ENCODE measurements around the gene SLC8A1.
A peak's percentile ranks its signal among the peaks of the same experiment; 100 is the strongest.

Gene SLC8A1

DNA sequence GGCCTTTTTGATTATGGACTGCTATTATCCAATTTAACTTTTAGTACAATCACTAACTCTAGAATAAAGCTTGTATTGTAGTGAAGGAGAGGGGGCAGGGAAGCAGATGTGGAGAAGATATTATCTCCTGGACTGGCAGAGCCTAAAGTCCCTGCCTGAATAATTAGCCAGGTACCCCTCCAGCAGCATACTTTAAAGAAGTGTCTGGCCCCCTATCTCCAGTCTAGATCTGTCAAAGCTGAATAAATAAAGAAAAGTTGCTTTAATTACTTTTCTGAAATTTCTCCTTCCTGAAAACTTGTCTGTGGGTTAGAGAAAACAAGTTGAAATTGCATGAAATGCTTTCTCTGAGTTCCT is 258.2 kb downstream of the SLC8A1 start:
- DNase-seq: no peak

DNA sequence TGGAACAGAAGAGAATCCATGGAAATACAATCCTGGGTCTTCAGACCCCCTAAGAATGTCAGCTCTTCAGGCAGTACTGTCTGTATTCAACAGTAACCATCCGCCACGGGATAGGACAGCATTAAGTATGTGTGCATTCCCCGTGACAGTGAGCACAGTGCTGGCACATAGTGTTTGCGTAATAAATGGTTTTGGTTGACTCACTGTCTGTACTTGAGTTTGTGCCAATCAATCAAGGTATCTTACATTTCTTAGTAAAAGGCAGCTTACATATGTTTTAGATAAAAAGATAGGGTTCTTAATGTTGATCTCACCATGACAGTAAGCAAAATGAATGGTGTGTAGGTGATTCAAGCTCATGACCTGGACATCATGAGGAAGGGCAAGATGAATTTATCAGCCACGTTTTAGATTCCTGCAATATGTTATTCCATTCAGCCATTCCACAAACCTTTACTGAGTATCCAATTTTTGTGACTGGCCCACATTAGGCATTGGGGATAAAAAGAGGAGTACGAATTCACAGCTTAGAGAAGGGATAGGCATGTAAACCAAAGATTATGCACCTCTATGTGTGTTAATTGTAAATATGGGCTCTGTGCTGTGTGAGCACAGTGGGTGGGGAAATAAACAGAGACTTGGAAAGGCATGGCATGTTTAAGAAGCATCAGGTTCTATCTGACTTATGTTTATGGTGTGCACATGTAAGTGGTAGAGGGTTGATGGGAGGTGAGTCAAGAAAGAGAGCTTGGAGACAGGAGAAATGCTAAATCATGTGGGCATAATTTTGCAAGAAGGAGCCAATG is 258.8 kb downstream of the SLC8A1 start:
- no peak for DNase-seq

DNA sequence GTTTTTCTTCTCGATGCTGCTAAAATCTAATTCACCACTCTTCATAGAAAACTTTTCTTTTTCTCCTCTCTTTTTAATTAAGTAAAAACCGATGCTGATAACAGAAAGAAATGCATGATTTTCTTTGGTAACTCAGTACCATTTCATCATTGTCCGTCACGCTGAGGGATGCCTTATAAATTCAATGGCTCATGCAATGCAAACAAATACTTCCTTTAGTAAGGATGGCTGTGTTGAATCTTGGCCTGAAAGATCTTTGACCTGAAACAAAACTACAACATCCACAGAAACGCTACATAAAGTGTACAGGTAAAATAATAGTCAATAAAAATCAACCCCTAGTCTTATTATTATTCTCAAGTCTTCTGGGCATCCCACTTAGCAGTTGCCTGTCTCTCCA is 261.4 kb downstream of the SLC8A1 start:
- DNase-seq: no peak

DNA sequence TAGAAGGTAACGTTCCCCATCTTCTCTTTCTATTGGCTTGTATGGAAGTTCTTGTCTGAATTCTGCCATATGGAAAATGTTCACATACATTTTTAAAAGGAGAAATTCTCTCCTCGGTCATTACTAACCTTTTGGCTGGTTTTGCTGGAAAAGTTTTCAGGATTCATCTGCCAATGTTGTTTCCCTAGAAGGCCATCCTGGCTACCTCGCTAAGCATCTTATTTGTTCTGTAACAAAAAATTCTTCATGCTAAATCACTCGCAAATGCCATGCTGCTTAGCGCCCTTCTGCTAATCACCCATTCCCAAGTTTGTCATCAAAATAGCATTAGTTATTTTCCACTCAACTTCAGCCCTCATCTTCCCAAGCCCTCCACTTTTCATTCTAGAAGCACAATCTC is 262.0 kb downstream of the SLC8A1 start:
- no peak for DNase-seq

DNA sequence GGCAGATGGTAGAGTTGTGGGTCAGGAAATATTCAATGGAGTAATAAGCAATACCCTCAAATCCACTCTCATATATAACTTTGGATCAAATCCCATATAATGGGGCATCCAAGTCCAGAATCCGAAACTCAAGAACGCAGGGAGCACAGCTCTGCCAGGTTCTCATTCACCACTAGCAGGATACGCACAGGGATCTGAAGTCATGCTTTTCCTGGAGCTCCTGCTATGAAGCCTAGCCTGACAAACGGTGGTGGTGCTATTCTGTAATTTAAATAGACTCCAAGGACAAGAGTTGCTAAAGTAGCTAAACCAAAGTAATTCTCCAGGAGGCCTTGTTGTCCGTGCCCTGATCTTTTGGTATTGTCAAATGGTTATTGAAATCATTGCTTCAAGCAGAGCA is 264.8 kb downstream of the SLC8A1 start:
- no peak for DNase-seq

DNA sequence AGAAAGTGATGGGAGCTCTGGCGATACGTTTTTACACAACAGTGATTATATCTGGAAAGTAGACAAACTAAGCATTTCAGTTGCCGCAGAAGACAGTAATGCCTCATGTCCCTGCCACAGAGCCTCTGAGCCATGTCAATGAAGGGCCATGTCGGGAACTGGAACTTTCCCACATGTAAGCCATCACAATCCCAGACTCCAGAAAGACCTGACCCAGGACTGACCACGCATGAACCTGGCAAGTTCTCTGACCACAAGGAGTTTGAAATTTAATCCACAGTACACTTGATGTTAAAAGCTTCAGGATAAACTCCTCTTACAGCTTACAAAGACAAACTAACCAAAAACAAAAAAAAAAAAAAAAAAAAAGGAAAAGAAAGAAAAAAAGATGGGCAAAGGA is 267.3 kb downstream of the SLC8A1 start:
- DNase-seq: no peak

DNA sequence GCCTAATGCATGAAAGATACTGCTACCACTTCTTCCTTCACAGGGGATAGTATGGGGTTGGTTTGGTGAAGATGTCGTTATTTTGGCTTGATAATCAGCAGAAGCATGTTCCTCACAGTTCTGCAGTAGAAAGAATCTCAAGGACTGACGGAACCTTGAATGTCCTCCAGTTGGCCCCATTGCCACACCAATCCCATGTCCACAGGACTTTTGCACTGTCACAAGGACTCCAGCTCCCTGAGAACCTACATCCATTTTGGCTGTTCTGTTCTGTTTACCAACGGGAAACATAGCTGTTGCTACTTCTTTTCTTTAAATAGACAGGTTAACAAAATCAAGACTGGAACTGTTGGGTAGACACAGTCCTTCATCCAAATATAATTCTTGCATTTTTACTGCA is 270.0 kb downstream of the SLC8A1 start:
- DNase-seq: no peak

DNA sequence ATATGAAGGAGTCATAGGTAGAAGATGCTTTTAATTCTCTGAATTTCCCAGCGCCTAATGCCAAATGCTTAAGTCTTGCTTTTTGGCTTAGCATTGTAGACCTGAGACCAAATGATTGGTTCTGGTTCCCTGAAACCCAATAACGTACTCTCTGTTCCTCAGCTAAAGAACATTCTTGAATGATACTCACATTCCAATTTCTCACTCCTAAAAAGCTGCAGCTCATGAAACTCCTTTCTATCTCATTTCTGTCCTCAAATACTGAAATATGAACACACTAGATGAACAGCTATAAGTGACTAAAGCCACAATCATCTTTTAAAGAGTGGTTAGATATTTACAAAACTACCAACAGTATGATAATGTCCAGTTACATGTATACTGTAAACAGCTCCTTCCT is 272.1 kb downstream of the SLC8A1 start:
- no peak for DNase-seq

DNA sequence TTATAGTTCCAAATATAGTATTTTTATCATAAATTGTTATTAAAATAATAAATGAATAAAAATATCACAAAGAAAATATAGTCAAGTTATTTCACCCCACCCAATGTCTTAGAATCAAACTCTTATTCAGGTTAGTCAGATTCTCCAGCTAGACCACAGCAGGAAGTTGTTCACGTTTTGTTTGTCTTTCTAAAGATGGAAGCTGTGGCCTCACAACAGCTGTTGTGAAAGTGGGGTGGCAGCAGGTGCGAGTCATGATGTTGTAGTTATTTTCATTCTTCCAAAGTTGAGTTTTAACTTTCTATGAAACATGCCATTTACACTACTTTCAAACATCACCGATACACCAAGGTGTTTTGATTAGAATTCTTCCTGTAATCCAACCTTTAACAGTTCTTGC is 272.9 kb downstream of the SLC8A1 start:
- no peak for DNase-seq

DNA sequence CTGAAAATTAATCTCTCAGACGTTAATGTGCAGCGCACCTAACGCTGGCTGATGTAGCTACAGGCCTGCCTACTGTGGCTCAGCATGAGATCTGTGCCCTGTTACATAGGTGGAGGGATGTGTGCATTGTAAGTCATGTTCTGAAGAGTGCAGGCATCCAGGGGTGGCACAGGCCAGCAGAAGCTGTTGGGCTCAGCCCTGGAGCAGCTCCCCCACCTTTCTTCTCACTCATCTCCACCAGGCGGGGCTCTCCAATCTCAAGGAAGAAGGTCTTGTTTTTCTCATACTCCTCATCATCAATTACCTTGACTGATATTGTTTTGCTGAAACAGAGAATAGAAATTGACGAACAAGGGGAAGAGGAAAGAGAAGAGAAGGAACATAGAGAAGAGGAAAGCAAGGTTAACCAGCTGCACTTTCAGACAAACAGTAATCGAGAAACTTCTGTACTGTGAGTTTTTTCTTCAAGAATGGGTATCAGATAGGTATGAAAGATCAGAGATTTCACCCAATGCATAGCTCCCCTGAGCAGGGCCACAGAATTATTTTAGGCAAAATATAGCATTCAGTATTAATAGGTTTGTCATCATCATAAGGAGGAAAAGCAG is 273.6 kb downstream of the SLC8A1 start:
- DNase-seq: no peak

DNA sequence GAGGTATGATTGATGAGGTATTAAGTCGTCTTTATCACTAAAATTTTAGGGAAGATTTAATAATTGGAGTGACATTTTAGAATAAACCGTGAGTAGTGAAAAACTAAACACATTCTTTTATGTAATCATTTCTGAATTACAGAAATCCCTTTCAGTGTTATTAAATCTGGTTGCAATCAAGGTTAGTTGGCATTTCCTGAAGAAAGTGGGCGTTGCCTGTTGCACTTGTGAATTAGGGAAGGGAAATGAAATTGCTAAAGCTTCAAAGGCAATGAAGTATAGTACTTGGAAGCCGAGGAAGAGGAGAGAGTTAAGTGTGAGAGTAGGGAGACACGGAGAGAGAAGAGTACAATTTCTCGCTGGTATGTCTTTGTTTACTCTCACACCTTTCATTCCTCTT is 274.5 kb downstream of the SLC8A1 start:
- DNase-seq: no peak

DNA sequence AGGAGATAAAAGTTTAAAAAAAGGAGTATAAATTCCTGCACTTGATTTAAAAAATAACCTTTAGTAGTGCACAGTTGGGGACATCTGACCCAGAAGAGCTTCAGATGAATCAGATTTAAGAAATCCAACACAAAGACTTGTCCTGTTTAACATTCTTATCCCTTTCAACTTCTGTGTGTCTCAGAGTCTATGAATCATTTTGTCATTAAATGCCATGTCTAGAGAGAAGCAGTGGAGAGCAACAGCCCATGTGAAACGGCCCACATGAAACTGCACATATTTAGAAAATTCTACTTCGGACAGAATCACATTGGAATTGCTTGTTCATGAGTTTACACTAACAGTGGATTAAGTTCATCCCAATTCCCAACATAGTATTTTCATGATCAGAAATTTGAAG is 278.6 kb downstream of the SLC8A1 start:
- no peak for DNase-seq

DNA sequence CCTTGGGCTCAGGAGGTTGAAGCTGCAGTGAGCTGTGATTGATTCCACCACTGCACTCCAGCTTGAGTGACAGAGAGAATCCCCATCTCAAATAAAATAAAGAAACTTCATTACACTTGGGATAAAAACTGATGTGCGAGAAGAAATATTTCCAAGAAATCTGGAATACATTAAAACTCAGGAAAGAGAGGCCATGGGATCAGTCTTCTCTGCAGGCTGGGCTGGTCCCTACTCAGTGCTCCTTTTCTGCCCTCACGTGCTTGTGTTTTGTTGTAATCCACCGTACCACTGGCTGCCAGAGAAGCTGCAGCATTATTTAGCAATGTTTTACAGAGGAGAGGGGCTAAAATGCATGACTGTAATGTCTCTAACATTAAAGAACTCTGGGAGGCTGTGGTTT is 282.0 kb downstream of the SLC8A1 start:
- no peak for DNase-seq

DNA sequence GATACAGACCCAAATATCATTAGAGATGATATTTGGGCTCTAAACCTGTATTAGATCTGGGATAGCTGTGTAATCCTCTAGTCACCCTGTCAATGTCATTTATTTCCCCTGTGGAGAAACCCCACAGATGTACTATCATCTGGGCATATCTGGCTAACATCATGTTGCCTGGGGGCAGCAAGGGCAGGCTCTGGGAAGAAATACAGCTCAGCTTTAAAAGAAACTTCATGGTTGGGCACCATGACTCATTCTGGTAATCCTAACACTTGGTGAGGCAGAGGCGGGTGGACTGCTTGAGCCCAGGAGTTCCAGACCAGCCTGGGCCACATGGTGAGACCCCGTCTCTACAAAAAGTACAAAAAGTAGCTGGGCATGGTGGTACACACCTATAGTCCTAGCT is 282.5 kb downstream of the SLC8A1 start:
- no peak for DNase-seq

DNA sequence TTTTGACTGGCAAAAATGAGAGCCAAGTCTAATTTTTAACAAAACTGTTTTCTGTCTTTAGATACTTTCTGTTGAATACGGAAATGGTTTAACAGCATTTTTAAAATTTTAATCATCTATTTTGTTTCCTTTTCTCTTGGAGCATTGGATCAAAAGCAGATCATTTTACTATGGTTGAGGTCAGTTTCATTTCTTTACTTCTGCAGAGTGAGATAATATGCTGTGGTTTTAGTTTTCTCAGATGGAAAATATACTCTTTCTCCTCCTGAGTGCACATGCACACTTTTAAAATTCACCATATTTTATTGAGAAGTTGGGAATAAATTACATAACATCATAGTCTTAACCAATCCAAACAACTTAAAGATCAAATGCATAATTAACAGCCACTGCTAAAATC is 283.3 kb downstream of the SLC8A1 start:
- DNase-seq: no peak

DNA sequence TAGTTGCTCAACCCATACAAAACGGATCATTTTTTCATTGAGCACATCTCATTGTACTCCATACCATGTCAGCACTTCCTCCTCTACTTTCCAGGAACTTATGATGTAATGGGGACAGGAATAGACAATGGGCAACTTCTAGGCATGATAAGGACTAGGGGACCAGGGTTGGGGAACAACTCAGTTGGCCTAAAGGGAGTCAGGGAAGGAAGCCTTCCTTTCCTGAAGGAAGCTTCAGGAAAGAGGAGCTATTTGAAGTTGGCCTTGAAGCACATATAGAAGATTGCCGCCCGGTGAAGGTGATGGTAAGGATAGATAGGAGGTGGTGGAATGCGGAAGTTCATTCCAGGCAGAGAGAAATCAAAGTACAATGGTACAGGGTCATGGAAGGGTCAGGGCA is 283.9 kb downstream of the SLC8A1 start:
- DNase-seq: no peak

DNA sequence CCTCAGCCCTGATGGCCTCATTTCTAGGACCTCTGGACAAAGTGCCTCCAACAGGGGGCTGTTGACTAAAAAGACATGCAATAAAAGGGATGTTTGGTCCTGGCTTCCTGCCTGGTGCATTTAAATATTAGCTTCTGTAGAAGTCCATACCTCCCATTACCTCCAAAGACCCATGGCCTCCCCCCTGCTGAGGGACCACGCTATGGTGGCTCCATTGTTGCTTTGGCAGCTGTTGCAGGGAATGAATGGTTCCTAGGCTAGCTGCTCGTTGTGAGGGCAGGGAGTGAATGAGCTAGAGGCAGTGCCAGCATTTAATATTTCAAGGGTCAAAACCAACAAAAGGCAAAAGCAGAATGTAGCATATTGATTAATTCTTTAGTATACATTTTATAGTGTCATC is 285.9 kb downstream of the SLC8A1 start:
- no peak for DNase-seq

DNA sequence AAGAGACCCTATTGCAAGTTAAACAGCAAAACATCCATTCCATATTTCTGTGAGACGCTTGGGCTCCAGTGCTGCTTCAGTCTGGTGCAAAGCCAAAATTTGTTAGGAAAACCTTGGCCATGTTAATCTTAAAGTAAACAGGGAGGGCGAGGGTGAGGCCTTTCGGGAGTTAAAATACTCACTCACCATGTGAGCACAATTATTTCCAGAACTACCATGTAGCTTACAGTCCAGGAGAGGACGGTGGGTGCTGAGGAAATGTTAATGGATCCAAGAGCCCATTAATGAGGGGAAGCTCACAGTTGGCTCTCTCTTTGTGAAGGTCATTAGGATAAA is 286.4 kb downstream of the SLC8A1 start:
- no peak for DNase-seq

DNA sequence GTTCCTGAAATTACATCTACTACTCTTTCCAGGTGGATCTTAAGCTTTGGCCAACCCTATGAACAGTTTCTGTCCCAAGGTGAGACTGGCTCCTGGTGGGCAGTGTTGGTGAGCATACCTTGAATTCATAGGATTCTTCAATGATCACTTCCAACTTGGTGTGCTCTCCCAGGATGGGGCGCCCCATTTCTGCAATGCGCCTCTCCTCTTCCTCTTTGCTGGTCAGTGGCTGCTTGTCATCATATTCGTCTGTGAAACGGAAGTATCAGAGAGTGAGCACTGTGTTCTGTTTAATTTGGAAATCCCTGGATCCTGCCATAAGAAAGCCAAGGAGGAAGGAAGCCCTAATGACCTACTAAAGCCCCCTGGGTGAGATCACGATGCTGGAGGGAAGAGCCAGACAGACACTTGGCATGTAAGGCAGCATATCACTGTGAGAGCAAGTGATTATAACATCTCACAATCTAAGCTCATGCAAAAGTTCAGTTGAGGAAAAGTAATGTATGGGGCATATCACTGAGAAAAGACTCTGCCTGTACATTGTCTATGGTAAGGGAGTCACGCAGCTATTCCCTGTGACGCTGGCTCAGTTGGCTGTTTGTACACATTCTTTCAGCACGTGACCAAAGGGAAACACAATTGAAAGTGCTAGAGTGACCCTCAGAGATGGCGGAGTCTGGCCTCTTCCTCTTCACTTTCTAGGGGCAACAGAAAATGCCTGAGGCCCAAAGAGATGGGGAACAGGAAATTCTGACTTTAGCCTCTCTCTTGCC is 287.0 kb downstream of the SLC8A1 start:
- peak in 1 of 51 donors; percentile 3 for DNase-seq

DNA sequence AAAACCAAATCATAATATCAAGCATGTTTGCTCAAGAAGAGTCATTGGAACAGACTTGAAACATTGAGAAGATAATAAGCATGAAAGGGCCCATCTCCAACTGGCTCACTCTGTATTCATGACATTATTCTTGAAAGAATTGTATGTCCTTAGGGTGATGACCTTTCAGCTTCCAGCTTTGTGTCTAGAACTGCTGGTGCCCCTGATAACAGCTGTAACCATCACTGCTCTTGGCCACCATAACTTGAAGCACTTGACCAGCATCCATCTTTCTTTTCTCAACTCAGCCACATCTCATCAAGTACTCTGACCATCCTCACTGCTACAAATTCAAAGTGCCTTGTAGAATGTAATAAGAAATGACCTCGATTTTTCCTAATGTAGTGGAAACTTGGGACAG is 289.9 kb downstream of the SLC8A1 start:
- no peak for DNase-seq

DNA sequence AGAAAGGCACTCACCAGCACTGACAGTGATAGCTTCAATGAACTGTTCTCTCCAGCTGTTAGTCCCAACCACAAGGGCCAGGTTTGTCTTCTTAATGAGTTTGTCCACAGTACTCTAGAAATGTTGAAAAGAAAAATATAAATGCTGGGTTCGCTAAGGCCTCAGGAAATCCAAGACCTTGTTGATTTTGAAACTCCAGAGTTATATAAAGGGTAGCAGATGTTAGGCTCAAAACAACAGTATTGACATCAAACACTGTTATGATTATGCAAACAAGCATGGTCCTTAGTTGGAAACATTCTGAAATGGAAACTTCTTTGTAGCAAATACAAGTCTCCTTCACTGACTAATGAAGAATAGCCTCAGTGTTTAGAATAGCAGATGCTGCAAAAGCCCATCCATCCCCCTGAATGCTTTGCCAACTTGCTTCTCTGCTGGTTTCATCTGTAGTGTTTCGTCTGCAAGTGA is 291.1 kb downstream of the SLC8A1 start:
- DNase-seq: no peak

DNA sequence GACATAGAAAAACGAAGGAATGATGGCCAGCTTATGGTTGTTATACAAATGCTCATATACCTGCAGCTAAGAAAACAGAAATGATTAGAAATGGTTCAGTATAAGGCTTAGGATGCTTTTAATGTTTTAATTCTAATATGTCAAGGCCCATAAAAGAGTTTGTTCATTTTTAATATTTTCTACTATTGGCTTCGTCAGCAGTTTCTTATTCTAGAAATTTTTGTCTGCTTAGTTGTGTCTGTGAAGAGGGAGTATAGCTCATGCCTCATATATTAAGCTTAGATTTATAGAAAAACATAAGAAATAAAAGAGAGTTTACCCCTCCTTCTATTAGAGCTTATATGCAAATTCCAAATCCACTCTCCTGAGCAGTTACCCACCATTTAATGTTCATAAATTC is 292.6 kb downstream of the SLC8A1 start:
- DNase-seq: no peak

DNA sequence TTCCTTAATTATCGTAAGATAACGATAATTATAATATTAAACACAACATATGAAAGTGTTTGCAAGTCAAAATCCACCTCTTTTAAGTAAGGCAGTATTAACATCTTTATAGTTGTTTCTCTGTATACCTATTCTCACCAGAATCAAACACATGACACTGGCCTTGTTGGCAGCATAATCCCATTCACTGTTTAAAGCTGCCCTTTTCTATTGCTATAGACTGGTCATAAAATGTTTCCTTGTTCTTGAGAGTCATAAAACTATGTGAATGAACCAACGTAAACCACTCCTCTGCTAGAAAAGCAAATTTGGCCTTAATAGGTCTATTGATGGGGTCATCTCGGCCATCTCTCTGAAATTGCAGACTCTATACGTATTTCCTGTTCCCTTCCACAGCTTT is 293.1 kb downstream of the SLC8A1 start:
- DNase-seq: no peak

Data from hypothalamus (tissue), 51 donors.